Stimulated activated CD8-positive, alpha-beta memory T cell treated with anti-CD3 and anti-CD28 coated beads, Interleukin-15, amount 100 ng/mL, for 4 hours (primary cell): ENCODE results near the gene ASCL3.
"Not testable (repeated sequence)": the region's sequence is repeated elsewhere in the genome, so short reads cannot be mapped to it uniquely, and the experiment has no call there.

ENCODE experiments used
- DNase-seq, 2 donors: peaks; one replicate each; pipeline ENCODE4 v3.0.0-alpha.2; 2020; ENCODE audit warnings: low read depth in 2 of 2

ASCL3 gene

GRCh38 chr11:8942518-8943066 is at the start of gene ASCL3:
Gene ASCL3 (minus strand): TSS chr11:8943016. CDS start chr11:8938161, 4,855 bp downstream.
- DNase-seq: no peak

GRCh38 chr11:8989453-8989852 is 46.6 kb upstream of the ASCL3 start:
- DNase-seq: no peak

GRCh38 chr11:8988329-8989234 is 45.8 kb upstream of the ASCL3 start:
- DNase-seq: no peak

- no peak for DNase-seq
Observed at GRCh38 chr11:8987446-8987845, 44.6 kb upstream of the ASCL3 start.

- DNase-seq: not testable (repeated sequence)
Observed at GRCh38 chr11:8986772-8987171, 44.0 kb upstream of the ASCL3 start.

- no peak for DNase-seq
Observed at GRCh38 chr11:8985462-8985861, 42.6 kb upstream of the ASCL3 start.

GRCh38 chr11:8983552-8983951 is 40.7 kb upstream of the ASCL3 start:
- DNase-seq: no peak

- no peak for DNase-seq
Observed at GRCh38 chr11:8980485-8980884, 37.7 kb upstream of the ASCL3 start.

GRCh38 chr11:8979365-8979764 is 36.5 kb upstream of the ASCL3 start:
- not testable (repeated sequence) for DNase-seq

- no peak for DNase-seq
Observed at GRCh38 chr11:8973121-8973520, 30.3 kb upstream of the ASCL3 start.

- no peak for DNase-seq
Observed at GRCh38 chr11:8971924-8972316, 29.1 kb upstream of the ASCL3 start.

GRCh38 chr11:8971196-8971923 is 28.5 kb upstream of the ASCL3 start:
- DNase-seq: no peak

- DNase-seq: no peak
Observed at GRCh38 chr11:8967184-8967583, 24.4 kb upstream of the ASCL3 start.

GRCh38 chr11:8964324-8965320 is 21.8 kb upstream of the ASCL3 start, which contains the start of gene TMEM9B:
Gene TMEM9B (minus strand): TSS chr11:8964442. CDS start chr11:8964313, 129 bp downstream.
- peak; percentile 50 to 65 for DNase-seq

GRCh38 chr11:8963569-8964323 is 20.9 kb upstream of the ASCL3 start:
- DNase-seq: peak; percentile 58 to 59

- DNase-seq: no peak
Observed at GRCh38 chr11:8962841-8963240, 20.0 kb upstream of the ASCL3 start.

- DNase-seq: no peak
Observed at GRCh38 chr11:8961401-8961800, 18.6 kb upstream of the ASCL3 start.

- no peak for DNase-seq
Observed at GRCh38 chr11:8959546-8960166, 16.8 kb upstream of the ASCL3 start.

- DNase-seq: no peak
Observed at GRCh38 chr11:8956860-8957259, 14.0 kb upstream of the ASCL3 start.

- no peak for DNase-seq
Observed at GRCh38 chr11:8948886-8949285, 6.1 kb upstream of the ASCL3 start.
